SJCRH30 (cell line): ENCODE measurements around the gene NDUFAF5. TPM values are rescaled to one million over a fixed set of nuclear protein-coding genes. Genes with fewer than 3 reads are reported as not detected.
A peak's percentile ranks its signal among the peaks of the same experiment; 100 is the strongest.
"Not testable (repeated sequence)": the region's sequence is repeated elsewhere in the genome, so short reads cannot be mapped to it uniquely, and the experiment has no call there.

Experiments
- DNase-seq, 2 experiments: peaks; one replicate each; pipeline ENCODE4 v3.0.0-alpha.2; 2015 to 2020
- H3K27ac ChIP-seq: fragments of 250-450 bp; sonication (Bioruptor Pico); 2 replicates; pipeline ENCODE4 v1.5.1; 2020; ENCODE audit warnings: mild to moderate bottlenecking, moderate library complexity
- H3K27me3 ChIP-seq: fragments of 250-450 bp; sonication (Bioruptor Pico); 2 replicates; pipeline ENCODE4 v1.5.1; 2020; ENCODE audit warnings: mild to moderate bottlenecking, moderate library complexity
- H3K36me3 ChIP-seq: fragments of 250-450 bp; sonication (Bioruptor Pico); 2 replicates; pipeline ENCODE4 v1.5.1; 2020; ENCODE audit warnings: mild to moderate bottlenecking, moderate library complexity
- H3K4me1 ChIP-seq: fragments of 250-450 bp; sonication (Bioruptor Pico); 2 replicates; pipeline ENCODE4 v1.5.1; 2020; ENCODE audit warnings: mild to moderate bottlenecking, moderate library complexity
- H3K4me3 ChIP-seq: fragments of 250-450 bp; sonication (Bioruptor Pico); 2 replicates; pipeline ENCODE4 v1.5.1; 2020; ENCODE audit warnings: mild to moderate bottlenecking, moderate library complexity
- H3K9me3 ChIP-seq: fragments of 250-450 bp; sonication (Bioruptor Pico); replicated peaks from 2 replicates; pipeline ENCODE4 v1.5.1; 2020; ENCODE audit warnings: mild to moderate bottlenecking, moderate library complexity
- total RNA-seq: library from RNA; depleted of rRNA; stranded (reverse); fragments of >200 nt; shearing (Covaris generic); gene quantifications from 2 replicates; pipeline ENCODE4 v1.2.3, GENCODE V29; 2014

NDUFAF5 gene
- total RNA-seq, 1 experiment from 2014 or later, result 36.2 TPM

- H3K27ac ChIP-seq, H3K9me3 ChIP-seq, H3K4me3 ChIP-seq, H3K27me3 ChIP-seq, DNase-seq, H3K4me1 ChIP-seq: not testable (repeated sequence)
- peaks cover 78% of the 10 kb centered on the region for H3K36me3 ChIP-seq
These were observed 24.3 kb upstream of the NDUFAF5 start for GRCh38 chr20:13760451-13760946.

GRCh38 chr20:13765299-13765698 is 19.5 kb upstream of the NDUFAF5 start:
- no peak for DNase-seq
- H3K4me3 ChIP-seq, result no peak overlapping the region
- H3K27ac ChIP-seq, result no peak overlapping the region
- no peaks in the 10 kb centered on the region for H3K4me1 ChIP-seq
- no peaks in the 10 kb centered on the region for H3K27me3 ChIP-seq
- peaks cover 22% of the 10 kb centered on the region; the same call in 1 of the 2 replicates for H3K9me3 ChIP-seq
- peaks cover 87% of the 10 kb centered on the region for H3K36me3 ChIP-seq

DNA sequence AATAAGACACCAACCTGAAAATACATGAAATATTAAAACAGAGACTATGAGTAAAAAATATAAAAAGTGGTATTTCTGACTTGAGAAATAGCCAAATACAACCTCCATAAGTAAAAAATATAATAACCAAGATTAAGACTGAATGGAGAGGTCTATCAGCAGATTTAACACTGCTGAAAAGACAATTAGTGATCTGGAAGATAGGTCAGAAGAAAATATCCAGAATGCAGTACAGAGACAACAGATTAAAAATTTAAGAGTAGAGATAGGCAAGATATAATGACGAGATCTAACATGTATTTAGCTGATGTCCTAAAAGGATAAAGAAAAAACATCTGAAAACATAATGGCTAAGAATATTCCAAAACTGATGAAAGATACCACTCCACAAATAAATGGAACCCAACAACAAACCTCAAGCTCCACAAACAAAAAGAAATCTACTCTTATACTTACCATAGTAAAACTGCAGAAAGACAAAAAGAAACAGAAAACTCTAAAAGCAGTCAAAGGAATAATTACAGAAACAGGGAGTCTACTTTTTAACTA is 18.9 kb upstream of the NDUFAF5 start:
- Histone ChIP-seq H3K27me3 (no peaks in the 10 kb centered on the region), H3K4me3 (no peak overlapping the region), H3K36me3 (peaks cover 93% of the 10 kb centered on the region), H3K27ac (no peak overlapping the region), H3K4me1 (no peaks in the 10 kb centered on the region), H3K9me3 (peaks cover 22% of the 10 kb centered on the region; the same call in 1 of the 2 replicates)
- no peak for DNase-seq

GRCh38 chr20:13770141-13770540 is 14.7 kb upstream of the NDUFAF5 start:
- H3K27ac ChIP-seq, result no peak overlapping the region
- DNase-seq, result no peak
- no peaks in the 10 kb centered on the region for H3K27me3 ChIP-seq
- no peaks in the 10 kb centered on the region for H3K4me1 ChIP-seq
- H3K36me3 ChIP-seq, result peaks cover 94% of the 10 kb centered on the region
- no peak overlapping the region for H3K4me3 ChIP-seq
- H3K9me3 ChIP-seq, result peaks cover 18% of the 10 kb centered on the region; the same call in 1 of the 2 replicates

DNA sequence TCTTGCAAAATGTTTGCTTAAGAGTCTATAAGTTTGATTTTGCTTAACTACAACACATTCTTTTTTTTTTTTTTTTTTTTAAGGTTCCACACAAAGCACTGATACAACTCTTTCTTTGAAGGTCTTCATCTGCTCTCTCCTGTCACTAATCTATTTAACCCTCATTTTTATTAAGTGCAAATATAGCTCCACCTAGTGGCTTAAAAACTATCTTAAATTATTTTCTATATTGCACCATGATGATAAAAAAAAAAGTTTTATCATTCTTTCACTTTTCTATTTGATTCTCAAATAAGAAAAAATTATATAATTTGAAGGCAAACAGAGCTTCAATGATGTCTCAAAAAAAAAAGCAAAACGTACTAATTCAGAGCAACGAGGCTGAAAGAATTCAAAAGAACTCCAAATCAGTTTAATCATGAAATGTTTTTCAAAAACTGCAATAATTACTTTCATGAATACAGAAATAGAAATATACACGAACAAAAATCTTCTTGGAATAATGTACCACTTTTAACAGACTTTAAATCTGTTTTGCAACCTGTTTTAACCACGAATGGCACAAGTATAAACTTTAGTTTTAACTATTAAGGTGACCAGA is 12.9 kb upstream of the NDUFAF5 start:
- H3K36me3 ChIP-seq, result peaks cover 94% of the 10 kb centered on the region
- DNase-seq, result peak in 1 of 2 experiments; percentile 37
- H3K4me1 ChIP-seq, result no peaks in the 10 kb centered on the region
- H3K27ac ChIP-seq, result no peak overlapping the region
- 0 out of 2 replicates have a peak, but pooled peaks cover 2% of the 10 kb centered on the region for H3K9me3 ChIP-seq
- no peak overlapping the region for H3K4me3 ChIP-seq
- no peaks in the 10 kb centered on the region for H3K27me3 ChIP-seq

- Histone ChIP-seq H3K4me1 (no peaks in the 10 kb centered on the region), H3K27ac (no peak overlapping the region), H3K4me3 (no peak overlapping the region), H3K9me3 (0 out of 2 replicates have a peak, but pooled peaks cover 2% of the 10 kb centered on the region), H3K36me3 (peaks cover 93% of the 10 kb centered on the region), H3K27me3 (no peaks in the 10 kb centered on the region)
- DNase-seq, result no peak
These were observed 12.3 kb upstream of the NDUFAF5 start for GRCh38 chr20:13772529-13772928.

GRCh38 chr20:13775867-13776266 is 9.0 kb upstream of the NDUFAF5 start:
- DNase-seq, result no peak
- Histone ChIP-seq H3K4me1 (no peaks in the 10 kb centered on the region), H3K27ac (no peak overlapping the region), H3K36me3 (peaks cover 75% of the 10 kb centered on the region), H3K4me3 (no peak overlapping the region), H3K27me3 (no peaks in the 10 kb centered on the region), H3K9me3 (no peaks in the 10 kb centered on the region)

GRCh38 chr20:13777171-13777601 is 7.6 kb upstream of the NDUFAF5 start:
- Histone ChIP-seq H3K9me3 (no peaks in the 10 kb centered on the region), H3K4me1 (no peaks in the 10 kb centered on the region), H3K27ac (no peak overlapping the region), H3K27me3 (no peaks in the 10 kb centered on the region), H3K36me3 (peaks cover 72% of the 10 kb centered on the region), H3K4me3 (no peak overlapping the region)
- DNase-seq, result no peak

DNA sequence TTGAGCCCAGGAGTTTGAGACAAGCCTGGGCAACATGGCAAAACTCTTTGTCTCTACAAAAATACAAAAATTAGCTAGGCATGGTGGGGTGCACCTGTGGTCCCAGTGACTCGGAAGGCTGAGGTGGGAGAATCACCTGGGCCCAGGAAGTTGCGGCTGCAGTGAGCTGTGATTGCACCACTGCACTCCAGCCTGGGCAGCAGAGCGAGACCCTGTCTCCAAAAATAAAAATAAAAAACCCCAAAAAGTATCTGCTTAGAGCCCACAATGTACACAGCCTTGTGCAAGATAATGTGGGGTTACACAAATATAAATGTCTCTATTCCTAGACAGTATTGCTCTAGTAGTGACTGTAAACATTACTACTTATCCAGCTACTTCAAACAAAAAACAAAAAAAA is 6.0 kb upstream of the NDUFAF5 start:
- Histone ChIP-seq H3K4me3 (no peak overlapping the region), H3K27ac (no peak overlapping the region), H3K4me1 (no peaks in the 10 kb centered on the region), H3K27me3 (no peaks in the 10 kb centered on the region), H3K9me3 (no peaks in the 10 kb centered on the region), H3K36me3 (peaks cover 65% of the 10 kb centered on the region)
- DNase-seq, result no peak

DNA sequence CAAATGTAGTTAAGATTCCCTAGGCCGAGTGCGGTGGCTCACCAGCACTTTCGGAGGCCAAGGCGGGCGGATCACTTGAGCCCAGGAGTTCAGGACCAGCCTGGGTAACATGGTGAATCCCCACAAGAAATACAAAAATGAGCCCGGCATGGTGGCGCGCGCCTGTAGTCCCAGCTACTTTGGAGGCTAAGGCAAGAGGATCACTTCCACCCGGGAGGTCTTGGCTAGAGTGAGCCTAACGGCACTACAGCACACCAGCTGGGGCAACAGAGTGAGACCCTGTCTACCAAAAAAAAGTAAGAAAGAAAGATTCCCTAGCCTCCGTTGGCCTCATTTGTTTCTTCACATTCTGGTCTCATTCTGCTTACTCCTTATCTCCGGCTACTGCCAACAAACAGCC is 1.3 kb upstream of the NDUFAF5 start:
- Histone ChIP-seq H3K9me3 (no peaks in the 10 kb centered on the region), H3K27ac (no peak overlapping the region), H3K4me3 (peak overlapping the region; percentile 69), H3K4me1 (no peaks in the 10 kb centered on the region), H3K36me3 (peaks cover 27% of the 10 kb centered on the region), H3K27me3 (no peaks in the 10 kb centered on the region)
- DNase-seq, result no peak

DNA sequence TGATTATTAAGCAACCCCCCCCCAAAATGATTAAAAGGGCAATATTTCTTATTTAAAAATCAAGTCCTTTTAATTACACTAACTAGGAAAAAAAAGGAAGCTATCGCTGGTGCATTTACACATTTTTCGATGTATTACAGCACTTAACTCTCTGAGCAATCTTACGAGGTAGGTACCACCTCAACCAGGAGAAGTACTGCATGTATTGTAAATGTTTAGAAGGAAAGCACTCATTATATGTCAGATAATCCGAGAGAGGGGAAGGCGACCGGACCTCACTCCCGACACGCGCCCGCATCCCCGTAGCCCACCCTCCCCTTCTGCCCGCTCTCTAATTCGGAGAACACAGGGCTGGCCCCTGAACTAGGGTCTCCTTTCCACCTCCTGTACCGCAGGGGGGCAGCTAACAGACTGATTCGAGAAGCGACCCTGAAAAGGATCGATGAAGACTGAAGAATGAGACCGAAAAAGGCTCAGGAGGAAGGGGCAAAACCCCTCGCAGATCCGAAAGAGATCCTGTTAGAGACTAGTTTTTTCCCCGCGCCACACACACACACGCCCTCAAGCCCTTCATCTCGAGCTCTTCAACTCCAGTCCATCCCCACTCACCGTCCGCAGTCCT is 446 bp upstream of the NDUFAF5 start:
- no peaks in the 10 kb centered on the region for H3K4me1 ChIP-seq
- H3K27ac ChIP-seq, result peak overlapping the region; percentile 44; the same call in 1 of the 2 replicates
- no peak for DNase-seq
- no peaks in the 10 kb centered on the region for H3K27me3 ChIP-seq
- H3K36me3 ChIP-seq, result peaks cover 30% of the 10 kb centered on the region
- peak overlapping the region; percentile 69 for H3K4me3 ChIP-seq
- no peaks in the 10 kb centered on the region for H3K9me3 ChIP-seq

DNA sequence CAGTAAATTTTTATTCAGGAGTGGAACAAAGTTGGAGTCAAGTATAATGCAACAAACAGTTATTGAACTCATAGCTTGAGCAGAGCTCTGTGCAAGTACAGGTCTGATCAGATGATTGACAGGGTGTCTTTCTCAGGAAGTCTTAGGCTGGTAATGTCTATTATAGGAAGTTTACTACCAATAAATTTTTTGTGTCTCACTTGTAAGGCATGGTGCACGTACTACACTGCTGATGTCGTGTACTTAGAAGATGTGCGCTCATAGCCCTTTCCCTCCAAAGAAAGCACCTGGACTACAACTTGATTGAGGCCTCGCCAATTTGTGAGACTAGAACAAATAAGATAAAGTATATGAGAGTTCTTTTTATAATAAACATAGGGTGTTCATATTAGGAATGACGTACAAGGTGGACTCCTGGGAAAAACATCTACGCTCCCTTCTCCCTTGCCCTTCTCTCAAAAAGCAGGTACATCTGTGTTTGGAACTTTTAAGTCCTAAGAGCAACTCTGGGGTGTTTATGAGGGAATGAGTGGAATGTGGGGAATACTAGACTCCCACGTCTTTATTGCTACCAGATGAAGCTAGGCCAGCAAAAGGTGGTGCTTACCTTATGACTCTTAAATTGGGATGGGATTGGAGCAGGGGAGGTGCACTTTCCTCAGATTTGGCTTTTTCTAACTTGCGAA is 1.5 kb downstream of the NDUFAF5 start:
- no peaks in the 10 kb centered on the region for H3K9me3 ChIP-seq
- no peaks in the 10 kb centered on the region for H3K4me1 ChIP-seq
- H3K4me3 ChIP-seq, result peak overlapping the region; percentile 69
- DNase-seq, result no peak
- no peaks in the 10 kb centered on the region for H3K27me3 ChIP-seq
- H3K36me3 ChIP-seq, result peaks cover 43% of the 10 kb centered on the region
- no peak overlapping the region for H3K27ac ChIP-seq

- H3K4me3 ChIP-seq, result no peak overlapping the region
- no peaks in the 10 kb centered on the region for H3K9me3 ChIP-seq
- DNase-seq, result peak; percentile 44 to 60
- no peak overlapping the region for H3K27ac ChIP-seq
- peaks cover 47% of the 10 kb centered on the region for H3K36me3 ChIP-seq
- H3K27me3 ChIP-seq, result no peaks in the 10 kb centered on the region
- no peaks in the 10 kb centered on the region for H3K4me1 ChIP-seq
These were observed 3.5 kb downstream of the NDUFAF5 start for GRCh38 chr20:13788167-13788834.

- Histone ChIP-seq H3K4me3 (no peak overlapping the region), H3K27me3 (no peaks in the 10 kb centered on the region), H3K27ac (no peak overlapping the region), H3K4me1 (no peaks in the 10 kb centered on the region), H3K36me3 (peaks cover 71% of the 10 kb centered on the region), H3K9me3 (no peaks in the 10 kb centered on the region)
- DNase-seq, result no peak
These were observed 5.9 kb downstream of the NDUFAF5 start for GRCh38 chr20:13790708-13791107.
